ENCODE measurements around the gene VWA2.
A peak's percentile ranks its signal among the peaks of the same experiment; 100 is the strongest.

The VWA2 gene, protein sequence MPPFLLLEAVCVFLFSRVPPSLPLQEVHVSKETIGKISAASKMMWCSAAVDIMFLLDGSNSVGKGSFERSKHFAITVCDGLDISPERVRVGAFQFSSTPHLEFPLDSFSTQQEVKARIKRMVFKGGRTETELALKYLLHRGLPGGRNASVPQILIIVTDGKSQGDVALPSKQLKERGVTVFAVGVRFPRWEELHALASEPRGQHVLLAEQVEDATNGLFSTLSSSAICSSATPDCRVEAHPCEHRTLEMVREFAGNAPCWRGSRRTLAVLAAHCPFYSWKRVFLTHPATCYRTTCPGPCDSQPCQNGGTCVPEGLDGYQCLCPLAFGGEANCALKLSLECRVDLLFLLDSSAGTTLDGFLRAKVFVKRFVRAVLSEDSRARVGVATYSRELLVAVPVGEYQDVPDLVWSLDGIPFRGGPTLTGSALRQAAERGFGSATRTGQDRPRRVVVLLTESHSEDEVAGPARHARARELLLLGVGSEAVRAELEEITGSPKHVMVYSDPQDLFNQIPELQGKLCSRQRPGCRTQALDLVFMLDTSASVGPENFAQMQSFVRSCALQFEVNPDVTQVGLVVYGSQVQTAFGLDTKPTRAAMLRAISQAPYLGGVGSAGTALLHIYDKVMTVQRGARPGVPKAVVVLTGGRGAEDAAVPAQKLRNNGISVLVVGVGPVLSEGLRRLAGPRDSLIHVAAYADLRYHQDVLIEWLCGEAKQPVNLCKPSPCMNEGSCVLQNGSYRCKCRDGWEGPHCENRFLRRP

DNA sequence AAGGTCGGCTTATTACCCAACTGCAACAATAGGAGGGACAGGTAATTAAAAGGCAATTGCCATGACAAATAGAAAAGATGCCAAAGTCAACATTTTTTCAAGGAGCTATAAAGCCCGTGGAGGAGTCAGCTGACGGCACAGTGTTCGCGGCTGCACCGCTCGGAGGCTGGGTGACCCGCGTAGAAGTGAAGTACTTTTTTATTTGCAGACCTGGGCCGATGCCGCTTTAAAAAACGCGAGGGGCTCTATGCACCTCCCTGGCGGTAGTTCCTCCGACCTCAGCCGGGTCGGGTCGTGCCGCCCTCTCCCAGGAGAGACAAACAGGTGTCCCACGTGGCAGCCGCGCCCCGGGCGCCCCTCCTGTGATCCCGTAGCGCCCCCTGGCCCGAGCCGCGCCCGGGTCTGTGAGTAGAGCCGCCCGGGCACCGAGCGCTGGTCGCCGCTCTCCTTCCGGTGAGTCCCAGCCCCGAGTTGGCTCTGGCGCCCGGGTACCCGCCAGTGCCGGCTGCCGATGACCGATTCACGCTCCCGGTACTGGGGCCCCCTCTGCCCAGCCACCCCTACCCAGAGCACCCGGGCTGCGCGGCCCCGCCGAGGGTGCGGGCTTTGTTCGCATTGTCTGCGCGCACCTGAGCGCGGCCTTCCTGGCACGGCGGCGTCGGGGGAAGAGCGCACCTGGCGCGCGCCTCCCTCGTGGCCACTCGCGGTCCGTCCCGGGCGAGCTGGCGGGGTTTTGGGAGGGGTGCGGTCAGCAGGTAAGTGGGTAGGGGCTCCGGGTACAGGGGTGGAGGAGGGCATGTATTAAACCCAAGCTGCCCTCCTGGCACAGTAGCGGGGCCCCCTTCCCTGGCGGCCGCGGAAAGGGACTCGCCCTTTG, at the start of gene VWA2:
TSS of gene VWA2 (plus strand) at position 138 of the 877 bp plus-strand sequence. CDS start 9,460 bp downstream, outside the sequence.
- peak; percentile 65 to 81 for DNase-seq

DNA sequence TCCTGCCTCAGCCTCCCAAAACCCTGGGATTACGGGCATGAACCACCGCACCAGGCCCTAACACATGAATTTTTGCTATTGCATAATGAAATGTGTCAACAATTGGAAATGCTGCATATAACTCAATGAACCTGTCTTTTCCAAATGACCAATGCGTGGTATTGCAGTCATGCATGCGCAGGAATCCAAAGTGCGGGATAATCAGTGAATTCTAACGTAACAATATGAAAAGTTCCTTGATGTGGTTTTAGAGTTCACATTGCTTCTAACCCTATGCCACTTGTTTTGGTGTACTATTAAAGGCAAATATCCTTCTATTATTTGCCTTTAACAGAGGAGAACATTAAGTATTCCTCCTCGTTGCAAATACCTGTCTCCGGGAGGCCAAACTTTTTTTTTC, 49.4 kb upstream of the VWA2 start:
- DNase-seq = no peak

DNA sequence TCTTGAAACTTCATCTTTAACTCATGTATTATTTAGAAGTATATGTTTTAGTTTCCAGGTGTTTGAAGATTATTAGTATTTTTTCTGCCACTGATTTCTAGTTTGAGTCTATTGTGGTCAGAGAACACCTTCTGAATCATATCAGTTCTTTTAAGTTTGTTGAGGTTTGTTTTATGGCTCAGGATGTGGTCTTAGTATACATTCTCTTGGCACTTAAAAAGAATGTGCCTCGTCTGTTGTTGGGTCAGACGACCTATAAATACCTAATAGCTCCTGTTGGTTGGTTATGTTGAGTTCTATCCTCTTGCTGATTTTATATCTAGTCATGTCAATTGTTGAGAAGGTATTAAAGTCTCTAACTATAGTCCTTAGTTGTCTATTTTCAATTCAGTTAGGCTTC, 44.0 kb upstream of the VWA2 start:
- no peak for DNase-seq

DNA sequence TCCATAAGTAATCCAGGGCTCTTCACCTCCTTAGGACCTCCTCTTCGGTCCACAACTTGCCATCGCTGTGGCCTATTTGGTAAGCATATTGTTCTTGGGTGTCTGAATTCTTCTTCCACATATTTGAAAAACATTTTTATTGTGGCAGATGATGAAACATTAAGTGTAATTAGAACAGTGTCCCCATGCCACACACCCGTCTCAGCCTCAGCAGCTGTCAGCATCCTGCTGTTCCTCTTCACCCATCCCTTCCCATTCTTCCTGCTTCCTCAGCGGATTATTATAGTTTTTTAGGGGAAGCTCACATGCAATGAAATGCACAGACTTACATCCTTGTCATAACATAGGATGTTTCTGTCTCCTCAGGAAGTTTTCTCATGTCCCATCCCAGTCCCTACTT, 39.8 kb upstream of the VWA2 start:
- DNase-seq = no peak

DNA sequence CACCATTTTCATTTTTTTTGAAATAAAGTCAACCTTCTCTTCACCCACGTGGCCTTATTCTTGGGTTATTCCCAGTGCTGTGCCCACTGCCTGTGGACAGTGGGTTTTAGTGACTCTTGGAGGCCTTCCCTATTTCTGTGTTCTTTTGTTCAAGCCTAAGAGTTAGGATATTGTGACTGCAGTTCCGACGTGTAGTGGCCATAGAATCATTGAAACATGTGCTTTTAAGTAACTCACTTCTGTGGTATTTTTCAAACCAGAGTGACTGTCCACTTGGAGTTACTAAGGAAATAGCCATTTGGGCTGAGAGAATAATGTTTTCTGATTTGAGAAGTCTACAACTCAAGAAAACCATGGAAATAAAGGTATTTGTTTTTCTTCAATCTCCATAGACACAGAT, 36.2 kb upstream of the VWA2 start:
- no peak for DNase-seq

DNA sequence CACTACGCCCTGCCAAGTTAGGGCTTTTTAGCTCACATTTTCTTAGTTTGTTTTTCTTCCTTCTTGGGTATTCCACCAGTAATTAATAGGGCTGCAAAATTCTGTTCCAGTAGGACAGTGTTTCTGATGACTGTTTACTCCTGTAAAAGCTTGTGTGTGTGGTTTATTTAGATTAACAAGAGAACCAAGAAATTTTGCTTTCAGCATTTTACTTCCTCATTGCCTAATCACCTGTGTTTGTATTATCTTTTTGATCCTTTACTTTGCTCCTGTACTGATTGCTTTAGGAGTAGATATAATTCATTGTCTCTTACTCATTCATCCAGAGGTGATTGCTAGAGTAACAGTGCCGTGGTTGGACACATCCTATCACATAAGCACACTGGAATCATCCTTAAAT, 32.2 kb upstream of the VWA2 start:
- DNase-seq = no peak

DNA sequence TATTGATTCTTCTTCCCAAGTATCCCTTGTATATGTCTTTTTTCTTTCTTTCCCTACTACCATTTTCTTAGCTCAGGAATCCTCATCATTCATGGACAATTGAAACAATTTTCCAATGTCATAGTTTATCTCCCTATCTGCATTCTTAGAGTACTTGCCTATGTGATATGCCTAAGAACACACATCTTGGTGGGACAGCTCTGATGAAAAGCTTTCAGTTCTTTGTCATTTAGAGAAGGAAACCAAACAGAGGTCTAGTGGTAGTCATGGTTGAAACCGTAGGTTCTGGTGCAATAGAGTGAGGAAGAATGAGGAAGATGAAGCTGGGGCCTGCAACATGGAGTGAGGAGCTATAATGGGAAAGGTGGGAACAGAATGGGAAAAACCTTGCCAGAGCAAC, 31.7 kb upstream of the VWA2 start:
- DNase-seq = no peak

DNA sequence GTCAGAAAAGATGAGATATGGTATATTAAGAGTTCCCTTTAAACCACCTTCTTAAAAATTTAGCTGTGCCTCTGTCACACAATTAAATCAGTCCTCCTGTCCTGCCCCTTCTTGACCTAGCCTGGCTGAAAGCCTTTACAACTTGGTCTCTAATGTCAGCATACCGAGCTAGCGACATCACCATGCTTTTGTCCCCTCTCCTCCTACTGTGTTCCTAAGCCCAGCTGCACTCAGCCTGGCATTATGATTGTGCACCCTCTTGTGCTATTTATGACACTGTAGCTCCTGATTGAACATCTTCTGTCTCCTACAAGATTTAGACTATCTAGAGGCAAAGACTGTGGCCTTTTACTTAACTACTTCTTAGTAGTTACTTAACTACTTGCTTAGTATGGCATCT, 30.7 kb upstream of the VWA2 start:
- no peak for DNase-seq

DNA sequence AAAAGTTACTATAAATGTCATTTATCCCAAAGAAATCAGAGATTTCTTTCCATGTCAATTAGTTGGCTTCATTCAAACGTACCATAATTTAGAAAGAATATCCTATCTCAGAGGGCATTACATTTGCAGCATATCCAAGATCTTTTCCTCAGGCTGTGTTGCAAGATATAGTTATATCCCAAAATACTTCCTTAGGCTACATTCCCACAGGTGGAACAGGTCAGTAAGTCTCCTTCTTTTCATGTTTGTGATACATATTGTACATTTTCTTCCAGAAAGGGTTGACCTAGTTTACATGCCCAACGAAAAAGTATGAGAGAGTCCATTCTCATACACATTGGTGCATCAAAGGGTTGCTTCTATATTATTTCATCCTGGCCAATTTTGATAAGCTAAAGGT, 26.9 kb upstream of the VWA2 start:
- DNase-seq = no peak

DNA sequence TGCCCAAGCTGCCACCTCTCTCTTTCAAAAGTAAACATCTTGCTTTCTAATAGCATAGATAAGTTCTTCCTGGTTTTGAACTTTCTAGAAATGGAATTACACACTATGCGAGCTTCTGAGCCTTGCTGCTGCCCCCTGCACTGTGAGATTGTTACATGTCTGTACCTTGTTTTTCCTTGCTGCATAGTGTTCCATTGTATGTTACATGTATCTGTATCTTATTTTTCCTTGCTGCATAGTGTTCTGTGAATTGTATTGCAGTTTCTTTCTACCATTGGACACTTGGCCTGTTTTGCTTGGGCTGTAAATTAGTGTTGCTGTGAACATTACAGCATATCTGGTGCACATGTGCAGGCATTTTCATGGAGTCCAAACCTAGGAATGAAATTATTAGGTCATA, 24.0 kb upstream of the VWA2 start:
- DNase-seq = no peak

DNA sequence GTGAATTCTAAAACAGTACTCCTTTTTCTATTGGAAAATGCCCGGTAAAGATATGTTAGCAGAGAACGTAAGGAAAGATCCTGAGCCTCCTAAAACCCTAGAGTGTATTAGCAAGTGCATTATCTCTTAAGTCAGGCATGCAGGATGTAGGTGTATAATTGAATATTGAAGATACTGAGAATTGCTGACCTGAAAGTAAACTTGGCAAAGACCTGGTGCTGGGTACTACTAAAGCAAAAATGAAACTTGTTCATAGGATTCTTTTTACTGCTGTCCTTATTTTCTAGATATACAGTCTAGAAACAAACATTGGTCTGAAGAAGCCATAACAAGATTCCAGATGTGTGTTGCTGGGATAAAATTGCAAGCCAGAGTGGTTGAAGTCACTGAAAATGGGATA, 18.8 kb upstream of the VWA2 start:
- no peak for DNase-seq

DNA sequence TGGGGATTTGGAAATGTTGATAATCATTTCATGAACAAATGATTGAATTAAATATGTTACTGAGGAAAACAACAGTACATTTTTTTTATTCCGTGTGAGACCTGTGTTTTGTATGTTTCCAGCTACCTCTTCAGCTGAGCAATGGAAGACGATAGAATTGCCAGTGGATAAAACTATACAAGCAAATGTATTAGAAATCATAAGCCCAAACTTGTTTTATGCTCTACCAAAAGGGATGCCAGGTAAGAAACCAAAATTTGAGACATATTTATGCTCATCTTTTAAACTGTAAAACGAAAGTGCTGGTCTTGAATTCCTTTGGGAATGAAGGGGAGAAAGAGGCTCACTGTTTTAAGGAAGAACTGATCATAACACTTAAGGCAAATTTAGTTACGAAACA, 17.8 kb upstream of the VWA2 start:
- DNase-seq = no peak

DNA sequence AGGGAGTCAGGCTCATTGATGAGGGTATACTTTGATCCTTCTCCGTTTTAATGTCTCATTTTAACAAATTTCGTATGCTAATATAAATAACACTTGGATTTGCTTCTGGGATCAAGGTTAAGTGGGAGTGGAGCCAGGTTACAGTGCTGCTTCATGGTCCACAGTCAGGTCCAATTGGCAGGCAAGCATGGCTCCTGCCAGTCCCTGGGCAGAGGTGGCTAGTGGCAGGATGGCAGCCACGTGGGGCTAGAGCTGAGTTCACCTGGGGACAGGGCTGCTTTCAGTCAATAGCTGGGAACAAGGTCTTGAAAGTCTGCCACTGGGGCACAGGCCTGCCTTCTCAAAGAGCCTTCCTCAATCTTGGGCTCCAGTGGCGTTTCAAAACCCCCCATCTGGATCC, 16.0 kb upstream of the VWA2 start:
- no peak for DNase-seq

DNA sequence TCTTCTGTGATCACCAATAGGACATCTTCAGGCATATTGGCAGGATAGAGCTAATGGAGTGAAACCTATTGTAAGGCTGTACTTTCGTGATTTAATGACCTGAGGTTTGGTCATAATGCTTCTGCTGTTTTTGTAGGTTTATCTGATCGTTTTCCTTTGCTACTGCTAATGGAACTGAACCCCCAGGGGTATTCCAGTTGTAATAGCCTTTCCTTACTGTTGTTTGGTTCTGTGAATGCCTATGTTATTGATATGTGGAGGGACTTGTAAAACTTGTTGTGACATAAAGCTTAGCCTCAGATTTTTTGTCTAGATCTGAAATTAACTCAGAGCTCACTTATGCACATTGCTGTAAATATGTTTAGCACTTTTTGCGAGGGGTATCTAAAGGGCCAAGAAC, 10.9 kb upstream of the VWA2 start:
- no peak for DNase-seq

DNA sequence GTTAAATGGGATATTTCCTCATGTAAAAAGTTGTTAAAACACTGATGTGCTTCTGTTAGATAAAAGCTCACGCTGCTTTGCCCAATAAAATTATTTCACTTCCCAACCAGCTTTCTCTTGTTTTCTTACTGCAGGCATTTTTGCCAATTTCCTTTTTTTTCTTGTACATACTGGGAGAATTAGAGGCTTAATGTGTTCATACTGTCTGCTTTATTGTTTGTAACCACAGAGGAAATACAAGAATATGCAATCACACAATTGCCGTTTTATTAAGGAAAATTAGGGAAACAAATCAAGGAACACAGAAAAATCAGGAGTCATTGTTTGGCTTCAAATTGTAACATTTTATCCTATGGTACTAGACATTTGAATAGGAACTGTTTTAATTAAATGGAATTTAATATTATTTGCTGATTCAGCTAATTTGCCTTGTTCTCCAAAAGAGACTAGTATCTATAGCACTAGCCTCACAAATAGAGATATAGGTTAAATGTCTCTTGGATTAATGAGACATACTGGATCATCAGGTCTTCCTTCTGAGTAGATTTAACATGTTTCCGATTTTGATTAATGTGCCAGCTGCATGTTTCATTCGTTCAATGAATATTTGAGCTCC, 6.4 kb upstream of the VWA2 start:
- DNase-seq = no peak

DNA sequence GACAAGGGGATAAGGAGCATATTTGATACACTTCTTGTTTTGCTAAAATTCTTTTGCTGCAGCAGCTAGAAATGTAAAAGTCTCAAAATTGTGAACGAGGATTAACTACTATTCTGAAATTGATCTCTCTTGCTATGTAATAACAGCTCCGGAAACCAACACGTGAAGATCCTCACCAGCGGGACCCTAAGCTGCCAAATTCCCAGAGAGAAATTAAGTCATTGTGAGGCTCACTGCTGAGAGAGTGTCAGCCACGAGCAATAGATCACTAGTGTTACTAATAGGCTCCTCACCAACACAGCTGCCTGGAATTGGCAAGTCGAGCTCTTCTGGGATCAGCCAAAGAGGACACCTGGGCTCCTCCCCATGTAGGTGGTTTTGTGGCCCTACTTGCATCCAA, 5.6 kb upstream of the VWA2 start:
- peak in 1 of 2 experiments; percentile 16 for DNase-seq

DNA sequence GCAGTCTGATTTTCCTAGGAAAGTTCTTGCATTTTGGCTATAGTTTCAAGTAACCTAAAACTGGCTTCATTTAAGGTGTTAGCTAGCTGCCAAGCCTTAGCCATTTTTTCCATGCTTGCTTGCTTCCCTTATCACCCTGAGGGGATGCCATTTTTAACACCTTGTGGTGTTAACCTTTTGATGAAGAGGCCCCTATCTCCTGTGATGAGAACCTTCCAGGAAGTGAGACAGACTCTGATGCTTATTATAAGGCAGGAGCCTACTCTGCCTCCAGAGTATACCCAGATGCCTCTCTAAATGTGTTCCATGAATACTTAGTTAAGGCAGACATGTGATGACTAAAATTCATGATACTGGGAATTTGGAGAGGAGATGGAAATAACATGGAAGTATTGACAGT, 4.9 kb upstream of the VWA2 start:
- no peak for DNase-seq

DNA sequence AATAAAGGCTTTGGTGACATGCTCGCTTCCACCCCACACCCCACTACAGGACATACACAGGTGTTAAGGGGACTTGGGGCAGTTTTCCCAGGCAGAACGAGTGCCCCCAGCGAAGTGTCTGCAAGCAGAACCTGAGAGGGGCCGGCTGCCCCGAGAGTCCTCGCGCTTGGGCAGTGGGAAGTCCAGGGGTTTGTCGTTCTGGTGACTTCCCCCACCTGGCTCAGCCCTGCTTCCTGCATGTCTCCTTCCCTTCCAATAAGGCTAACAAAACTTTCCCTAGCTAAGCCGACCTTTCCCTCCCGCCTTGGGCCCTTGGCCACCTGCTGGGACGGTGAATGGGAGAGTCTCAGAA, 916 bp downstream of the VWA2 start:
- DNase-seq = no peak

DNA sequence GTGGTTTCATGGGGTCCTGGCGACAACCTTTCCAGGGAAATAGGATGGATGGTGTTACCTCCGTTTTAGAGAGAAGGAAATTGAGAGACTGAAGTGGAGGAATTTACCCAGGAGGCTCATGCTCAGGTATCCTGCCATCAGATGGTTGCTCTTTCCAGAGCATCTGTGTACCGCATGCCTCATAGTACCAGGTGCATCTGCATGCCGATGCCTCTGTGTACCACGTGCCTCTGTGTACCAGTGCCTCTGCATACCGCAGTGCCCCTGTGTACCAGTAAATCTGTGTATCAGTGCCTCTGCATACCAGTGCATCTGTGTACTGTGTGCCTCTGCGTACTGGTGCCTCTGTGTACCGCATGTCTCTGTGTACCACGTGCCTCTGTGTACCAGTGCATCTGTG, 3.2 kb downstream of the VWA2 start:
- DNase-seq = no peak

DNA sequence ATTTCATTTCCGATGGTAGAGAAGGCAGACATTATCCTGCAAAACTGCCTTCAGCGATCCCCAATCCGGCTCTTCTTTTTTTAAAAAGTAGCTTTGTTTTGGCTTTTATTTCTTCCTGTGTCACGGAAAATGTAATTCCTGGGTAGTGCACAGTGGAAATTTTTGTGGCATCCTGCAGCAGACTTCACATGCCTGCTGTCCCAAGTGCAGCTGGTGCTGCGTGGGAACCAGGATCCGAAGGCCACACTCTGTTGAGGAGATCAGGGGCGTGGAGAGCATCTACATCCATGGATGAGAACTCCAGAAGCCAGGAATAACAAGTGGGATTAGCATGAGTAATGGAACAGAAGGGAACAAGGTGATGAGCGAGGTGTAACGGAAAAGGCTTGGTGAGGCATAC, 4.6 kb downstream of the VWA2 start:
- DNase-seq = no peak

DNA sequence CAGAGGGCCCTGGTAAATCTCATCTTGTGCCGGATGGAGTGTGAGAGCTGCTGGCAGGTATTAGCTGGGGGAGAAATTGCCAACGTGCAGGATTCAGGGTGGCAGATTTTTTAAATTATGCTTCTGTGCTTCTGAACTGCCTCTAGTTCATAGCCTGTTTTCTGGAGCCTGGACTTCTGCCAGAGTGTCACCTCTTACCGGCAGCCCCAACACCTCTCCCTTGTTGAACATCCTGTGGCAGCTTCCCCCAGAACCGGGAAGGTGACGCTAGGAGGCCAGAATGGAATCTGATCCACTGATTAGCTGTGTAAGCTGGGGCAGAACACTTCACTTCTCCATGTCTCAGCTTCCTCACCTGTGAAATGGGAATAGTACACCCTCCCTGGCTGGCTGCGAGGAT, 5.1 kb downstream of the VWA2 start:
- DNase-seq = no peak

DNA sequence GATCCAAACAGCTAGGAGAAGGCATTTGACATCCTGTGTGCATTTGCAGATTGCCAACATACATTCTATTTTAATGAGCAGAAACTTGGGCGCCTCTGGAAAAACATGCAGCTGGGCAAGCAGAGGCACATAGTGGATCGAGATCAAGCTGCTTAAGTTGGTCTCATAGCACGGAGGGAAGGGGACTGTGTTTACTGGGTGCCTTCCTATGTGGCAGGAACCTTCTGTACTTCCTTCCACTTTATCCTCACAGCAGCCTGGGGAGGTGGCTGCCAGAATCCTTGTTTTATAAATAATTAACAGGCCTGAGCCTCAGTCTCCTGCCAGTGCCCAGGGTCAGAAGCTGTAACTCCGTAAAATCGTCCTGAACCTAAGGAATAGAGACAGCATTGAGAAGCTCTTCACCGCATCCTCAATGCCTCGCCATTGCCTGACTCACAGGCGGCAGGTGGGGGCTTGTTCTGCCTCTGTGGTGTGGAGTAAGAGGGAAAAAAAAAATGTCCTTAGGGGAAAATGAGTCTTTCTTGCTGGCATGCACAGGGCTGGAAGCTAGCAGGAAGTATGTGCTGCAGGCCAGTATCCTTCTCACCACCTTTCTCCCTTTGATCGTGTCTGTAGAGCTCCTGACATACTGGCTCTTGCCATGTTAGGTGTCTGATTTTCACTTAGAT, 6.2 kb downstream of the VWA2 start:
- DNase-seq = no peak
